Thyroid gland (tissue), 4 donors: ENCODE data around the gene LOXL4.

Experiments used
- CTCF ChIP-seq, 6 experiments: fragments of 200-600 bp in 3 of 6; fragments of 450-650 bp in 3 of 6; sonication (generic) in 3 of 6; IDR thresholded peaks; one replicate each; pipeline ENCODE4 v1.5.1; 2016 to 2019; ENCODE audit warnings: antibody characterized with exemption in 6 of 6, mild to moderate bottlenecking in 2 of 6, inconsistent platforms in 1 of 6, moderate library complexity in 1 of 6
- POLR2A ChIP-seq, 2 donors: fragments of 450-650 bp; IDR thresholded peaks; one replicate each; pipeline ENCODE4 v1.6.1; 2017; ENCODE audit warnings: antibody characterized with exemption in 2 of 2, mild to moderate bottlenecking in 2 of 2, moderate library complexity in 1 of 2

- TF ChIP-seq CTCF (IDR thresholded peaks at IDR 0.05) (no peak), POLR2A (IDR thresholded peaks at IDR 0.05) (no peak)
Measured at GRCh38 chr10:98274562-98274961, 6.6 kb upstream of the LOXL4 start.
